H9 (cell line): Measurements from ENCODE around the gene SPATA17. TPM values are rescaled to one million over a fixed set of nuclear protein-coding genes. Genes with fewer than 3 reads are reported as not detected.

ENCODE experiments used
- DNase-seq: peaks from one replicate; pipeline ENCODE4 v3.0.0-alpha.2; 2017
- H2AFZ ChIP-seq: one replicate; pipeline ENCODE4 v1.6.1; 2013; ENCODE audit warnings: mild to moderate bottlenecking, low read length, control low read depth, moderate library complexity
- H2AK5ac ChIP-seq: 2 replicates; pipeline ENCODE4 v1.6.1; 2013; ENCODE audit warnings: low read length, control low read depth, mixed read lengths; ENCODE audit not compliant: insufficient read length
- H2BK120ac ChIP-seq: one replicate; pipeline ENCODE4 v1.6.1; 2013; ENCODE audit warnings: low read depth, mild to moderate bottlenecking, low read length, control low read depth, inconsistent platforms; ENCODE audit not compliant: poor library complexity, severe bottlenecking
- H2BK12ac ChIP-seq: 2 replicates; pipeline ENCODE4 v1.6.1; 2013; ENCODE audit warnings: low read length, control low read depth, mixed read lengths, low read depth; ENCODE audit not compliant: insufficient read length
- H2BK15ac ChIP-seq: 2 replicates; pipeline ENCODE4 v1.6.1; 2013; ENCODE audit warnings: low read depth, low read length, control low read depth
- H2BK20ac ChIP-seq: one replicate; pipeline ENCODE4 v1.6.1; 2013; ENCODE audit warnings: low read depth, mild to moderate bottlenecking, low read length, control low read depth, inconsistent platforms; ENCODE audit not compliant: poor library complexity, severe bottlenecking
- H2BK5ac ChIP-seq: 2 replicates; pipeline ENCODE4 v1.6.1; 2013; ENCODE audit warnings: low read length, control low read depth, mixed read lengths; ENCODE audit not compliant: insufficient read length
- H3K14ac ChIP-seq: 2 replicates; pipeline ENCODE4 v1.6.1; 2013; ENCODE audit warnings: low read length, control low read depth; ENCODE audit not compliant: insufficient read depth
- H3K18ac ChIP-seq: 2 replicates; pipeline ENCODE4 v1.6.1; 2013; ENCODE audit warnings: low read depth, mild to moderate bottlenecking, mixed read lengths, low read length, control low read depth; ENCODE audit not compliant: insufficient read length
- H3K23ac ChIP-seq: 2 replicates; pipeline ENCODE4 v1.6.1; 2013; ENCODE audit warnings: low read length, control low read depth, mixed read lengths, low read depth; ENCODE audit not compliant: insufficient read length
- H3K23me2 ChIP-seq: 2 replicates; pipeline ENCODE4 v1.6.1; 2013; ENCODE audit warnings: low read depth, mild to moderate bottlenecking, mixed read lengths, low read length, control low read depth; ENCODE audit not compliant: insufficient read length, poor library complexity, severe bottlenecking
- H3K27ac ChIP-seq: 2 replicates; pipeline ENCODE4 v1.5.1; 2013; ENCODE audit warnings: low read length, control low read depth, mixed read lengths, low read depth; ENCODE audit not compliant: insufficient read length
- H3K27me3 ChIP-seq: 2 replicates; pipeline ENCODE4 v1.6.1; 2013; ENCODE audit warnings: low read length, control low read depth, inconsistent platforms; ENCODE audit not compliant: insufficient read depth
- H3K4ac ChIP-seq: 2 replicates; pipeline ENCODE4 v1.6.1; 2013; ENCODE audit warnings: low read depth, mild to moderate bottlenecking, control low read depth, inconsistent platforms, low read length, moderate library complexity
- H3K4me1 ChIP-seq: 2 replicates; pipeline ENCODE4 v1.6.1; 2013; ENCODE audit warnings: low read length, control low read depth, inconsistent platforms; ENCODE audit not compliant: insufficient read depth
- H3K4me2 ChIP-seq: 2 replicates; pipeline ENCODE4 v1.6.1; 2013; ENCODE audit warnings: low read length, control low read depth, mixed read lengths; ENCODE audit not compliant: insufficient read length, insufficient read depth
- H3K56ac ChIP-seq: 2 replicates; pipeline ENCODE4 v1.6.1; 2013; ENCODE audit warnings: low read depth, mild to moderate bottlenecking, mixed read lengths, low read length, control low read depth; ENCODE audit not compliant: insufficient read length
- H3K79me1 ChIP-seq: 2 replicates; pipeline ENCODE4 v1.6.1; 2013; ENCODE audit warnings: low read depth, mild to moderate bottlenecking, moderate library complexity, low read length, control low read depth, inconsistent platforms; ENCODE audit not compliant: insufficient read depth, poor library complexity, severe bottlenecking
- H3K79me2 ChIP-seq: 2 replicates; pipeline ENCODE4 v1.6.1; 2013; ENCODE audit warnings: low read length, control low read depth, inconsistent platforms; ENCODE audit not compliant: insufficient read depth
- H3K9ac ChIP-seq: 2 replicates; pipeline ENCODE4 v1.6.1; 2013; ENCODE audit warnings: low read length, control low read depth, mixed read lengths; ENCODE audit not compliant: insufficient read length; ENCODE audit errors: extremely low read depth
- H3K9me3 ChIP-seq: one replicate; pipeline ENCODE4 v1.6.1; 2013; ENCODE audit warnings: low read depth, low read length, inconsistent platforms; ENCODE audit not compliant: control insufficient read depth
- H3T11ph ChIP-seq: one replicate; pipeline ENCODE4 v1.6.1; 2013; ENCODE audit warnings: mild to moderate bottlenecking, low read length, control low read depth, inconsistent platforms
- H4K20me1 ChIP-seq: one replicate; pipeline ENCODE4 v1.6.1; 2013; ENCODE audit not compliant: control insufficient read depth, insufficient read length, insufficient read depth
- H4K5ac ChIP-seq: 2 replicates; pipeline ENCODE4 v1.6.1; 2013; ENCODE audit warnings: low read depth, mild to moderate bottlenecking, mixed read lengths, low read length, control low read depth; ENCODE audit not compliant: insufficient read length
- H4K8ac ChIP-seq: replicated peaks from 2 replicates; pipeline ENCODE4 v1.6.1; 2013; ENCODE audit warnings: low read length, control low read depth, mixed read lengths, low read depth; ENCODE audit not compliant: insufficient read length
- H4K91ac ChIP-seq: 2 replicates; pipeline ENCODE4 v1.6.1; 2013; ENCODE audit warnings: low read depth, mild to moderate bottlenecking, moderate library complexity, mixed read lengths, low read length, control low read depth; ENCODE audit not compliant: insufficient read length
- H3K27ac Mint-ChIP-seq, 3 experiments: 2 replicates in 2 of 3; 3 replicates in 1 of 3; pipeline ENCODE4 v1.8.0; 2020 to 2021; ENCODE audit warnings: mixed read lengths in 3 of 3, mild to moderate bottlenecking in 1 of 3, moderate library complexity in 1 of 3
- H3K27me3 Mint-ChIP-seq: 2 replicates; pipeline ENCODE4 v1.8.0; 2021; ENCODE audit warnings: low read depth, mild to moderate bottlenecking, moderate library complexity, mixed read lengths
- H3K36me3 Mint-ChIP-seq, 3 experiments: 2 replicates in 2 of 3; 3 replicates in 1 of 3; pipeline ENCODE4 v1.8.0; 2020 to 2021; ENCODE audit warnings: low read depth in 3 of 3, mixed read lengths in 3 of 3; ENCODE audit not compliant: insufficient read depth in 1 of 3
- H3K4me1 Mint-ChIP-seq, 2 experiments: 2 replicates each; pipeline ENCODE4 v1.8.0; 2020; ENCODE audit warnings: mixed read lengths in 2 of 2
- H3K4me3 Mint-ChIP-seq, 2 experiments: 2 replicates in 1 of 2; 3 replicates in 1 of 2; pipeline ENCODE4 v1.8.0; 2020 to 2021; ENCODE audit warnings: mild to moderate bottlenecking in 2 of 2, mixed read lengths in 2 of 2, moderate library complexity in 1 of 2
- H3K9me3 Mint-ChIP-seq, 2 experiments: 2 replicates in 1 of 2; 3 replicates in 1 of 2; pipeline ENCODE4 v1.8.0; 2020; ENCODE audit warnings: mild to moderate bottlenecking in 2 of 2, mixed read lengths in 2 of 2, moderate library complexity in 1 of 2
- CTCF ChIP-seq: fragments of 200-600 bp; sonication (generic); conservative IDR thresholded peaks from 3 replicates; pipeline ENCODE4 v1.8.0; 2021; ENCODE audit warnings: antibody characterized with exemption, mild to moderate bottlenecking
- whole genome bisulfite sequencing: extraction: QIAGEN DNeasy Blood & Tissue Kit; methylation state at CpG from one replicate; pipeline ENCODE4 v1.1.7; 2013; ENCODE audit warnings: missing lambda C conversion rate, low lambda C conversion rate, mixed read lengths; ENCODE audit not compliant: insufficient read length; ENCODE audit errors: extremely low coverage; 5-methylcytosine and 5-hydroxymethylcytosine counted together
- total RNA-seq: library from RNA; stranded (reverse); gene quantifications from 2 replicates; pipeline ENCODE4 v1.2.1, GENCODE V29; 2021

Gene SPATA17
- total RNA-seq, 1 experiment from 2014 or later: 0.44 TPM

DNA sequence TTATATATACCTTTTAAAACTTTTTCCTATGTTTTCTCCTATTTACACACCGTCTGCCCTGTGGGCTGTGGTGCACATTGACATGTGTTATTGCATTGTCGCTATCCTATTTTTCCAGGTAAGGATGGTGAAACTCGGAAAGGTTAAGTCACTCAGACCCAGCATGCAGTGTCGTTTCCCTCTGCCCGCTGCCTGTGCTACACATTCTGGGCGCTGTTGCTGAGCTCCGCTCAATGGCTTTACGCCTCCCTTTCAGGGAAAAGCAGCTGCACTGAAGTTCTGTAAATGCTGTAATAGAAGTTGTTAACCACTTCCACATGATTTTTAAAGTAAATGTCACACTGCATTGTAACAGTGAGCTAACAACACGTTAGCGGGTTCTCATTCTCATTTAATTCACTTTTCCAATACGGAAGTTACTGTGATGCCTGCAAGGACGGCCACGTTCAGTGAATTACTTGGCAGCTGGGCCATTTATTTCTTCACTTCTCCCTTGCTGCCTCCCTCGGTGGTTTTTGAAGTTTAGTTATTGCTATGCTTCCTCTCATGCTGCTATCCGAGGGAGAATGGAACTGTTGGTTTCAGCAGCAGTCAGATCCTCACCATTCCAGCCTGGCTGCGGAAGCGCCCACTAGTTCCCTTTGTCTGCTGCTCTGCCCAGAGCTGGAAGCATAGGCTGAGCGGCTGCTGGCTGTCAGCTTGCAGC lies 288.7 kb downstream of the SPATA17 start:
- no peak overlapping the region for H2BK20ac ChIP-seq
- no peaks in the 10 kb centered on the region for H3K9me3 ChIP-seq
- no peak overlapping the region for H2BK5ac ChIP-seq
- TF ChIP-seq CTCF: no peak
- H4K5ac ChIP-seq: no peak overlapping the region
- H3K4ac ChIP-seq: no peak overlapping the region
- no CpG with 5 or more reads among the region's 18 CpGs for WGBS
- H4K91ac ChIP-seq: no peak overlapping the region
- no peaks in the 10 kb centered on the region for H3K4me1 ChIP-seq
- Mint-ChIP-seq H3K36me3 (no peaks in the 10 kb centered on the region), H3K27ac (peak overlapping the region in 2 of 3 experiments; percentile 50 to 66; a peak in 3 of 7 replicates), H3K4me3 (no peak overlapping the region), H3K9me3 (no peaks in the 10 kb centered on the region), H3K4me1 (peaks cover 7 to 10% of the 10 kb centered on the region in 2 experiments), H3K27me3 (peaks cover 15% of the 10 kb centered on the region)
- no peak overlapping the region for H2BK15ac ChIP-seq
- no peak overlapping the region for H2AK5ac ChIP-seq
- H3K14ac ChIP-seq: no peak overlapping the region
- no peaks in the 10 kb centered on the region for H3K79me2 ChIP-seq
- H4K8ac ChIP-seq: no peak overlapping the region
- H3K27ac ChIP-seq: no peak overlapping the region
- H3K56ac ChIP-seq: no peak overlapping the region
- no peak overlapping the region for H3K18ac ChIP-seq
- DNase-seq: no peak
- no peak overlapping the region for H3K23ac ChIP-seq
- no peak overlapping the region for H2BK12ac ChIP-seq
- no peak overlapping the region for H3T11ph ChIP-seq
- no peak overlapping the region for H3K4me2 ChIP-seq
- no peaks in the 10 kb centered on the region for H4K20me1 ChIP-seq
- H3K23me2 ChIP-seq: no peaks in the 10 kb centered on the region
- no peak overlapping the region for H2AFZ ChIP-seq
- H3K79me1 ChIP-seq: no peaks in the 10 kb centered on the region
- H2BK120ac ChIP-seq: no peak overlapping the region
- H3K9ac ChIP-seq: no peak overlapping the region
- H3K27me3 ChIP-seq: no peaks in the 10 kb centered on the region

Other genes with a start within 250 kb of the SPATA17 start
- 14.3 and 15.9 TPM in 2 replicates for gene GPATCH2, start 254 bp upstream of the SPATA17 start, total RNA-seq